Measurements from ENCODE around the gene AGER. TPM values are rescaled to one million over a fixed set of nuclear protein-coding genes. Genes with fewer than 3 reads are reported as not detected.

Gene AGER
- polyA plus RNA-seq, 1 donor from 2014 or later: 7.2 TPM

GRCh38 chr6:32176476-32177182 lies 7.4 kb downstream of the AGER start:
- no peaks in the 10 kb centered on the region for H4K20me1 ChIP-seq (ENCODE audit: insufficient read depth)
- peak overlapping the region; percentile 97 for H3K27ac ChIP-seq (ENCODE audit: low read length)
- H3K9me3 ChIP-seq (ENCODE audit: low read length): no peaks in the 10 kb centered on the region
- H3K9ac ChIP-seq (ENCODE audit: low read length): peak overlapping the region; percentile 99
- H2AFZ ChIP-seq (ENCODE audit: low read depth, low read length): peak overlapping the region; percentile 34
- peaks cover 4% of the 10 kb centered on the region for H3F3A ChIP-seq (ENCODE audit: insufficient read depth, low read length, poor library complexity, severe bottlenecking)
- TF ChIP-seq, protein P1, sequence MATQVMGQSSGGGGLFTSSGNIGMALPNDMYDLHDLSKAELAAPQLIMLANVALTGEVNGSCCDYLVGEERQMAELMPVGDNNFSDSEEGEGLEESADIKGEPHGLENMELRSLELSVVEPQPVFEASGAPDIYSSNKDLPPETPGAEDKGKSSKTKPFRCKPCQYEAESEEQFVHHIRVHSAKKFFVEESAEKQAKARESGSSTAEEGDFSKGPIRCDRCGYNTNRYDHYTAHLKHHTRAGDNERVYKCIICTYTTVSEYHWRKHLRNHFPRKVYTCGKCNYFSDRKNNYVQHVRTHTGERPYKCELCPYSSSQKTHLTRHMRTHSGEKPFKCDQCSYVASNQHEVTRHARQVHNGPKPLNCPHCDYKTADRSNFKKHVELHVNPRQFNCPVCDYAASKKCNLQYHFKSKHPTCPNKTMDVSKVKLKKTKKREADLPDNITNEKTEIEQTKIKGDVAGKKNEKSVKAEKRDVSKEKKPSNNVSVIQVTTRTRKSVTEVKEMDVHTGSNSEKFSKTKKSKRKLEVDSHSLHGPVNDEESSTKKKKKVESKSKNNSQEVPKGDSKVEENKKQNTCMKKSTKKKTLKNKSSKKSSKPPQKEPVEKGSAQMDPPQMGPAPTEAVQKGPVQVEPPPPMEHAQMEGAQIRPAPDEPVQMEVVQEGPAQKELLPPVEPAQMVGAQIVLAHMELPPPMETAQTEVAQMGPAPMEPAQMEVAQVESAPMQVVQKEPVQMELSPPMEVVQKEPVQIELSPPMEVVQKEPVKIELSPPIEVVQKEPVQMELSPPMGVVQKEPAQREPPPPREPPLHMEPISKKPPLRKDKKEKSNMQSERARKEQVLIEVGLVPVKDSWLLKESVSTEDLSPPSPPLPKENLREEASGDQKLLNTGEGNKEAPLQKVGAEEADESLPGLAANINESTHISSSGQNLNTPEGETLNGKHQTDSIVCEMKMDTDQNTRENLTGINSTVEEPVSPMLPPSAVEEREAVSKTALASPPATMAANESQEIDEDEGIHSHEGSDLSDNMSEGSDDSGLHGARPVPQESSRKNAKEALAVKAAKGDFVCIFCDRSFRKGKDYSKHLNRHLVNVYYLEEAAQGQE (IDR thresholded peaks at IDR 0.05; ENCODE audit: borderline replicate concordance): no peak
- no peak for TF ChIP-seq TAF1 (IDR thresholded peaks at IDR 0.05; ENCODE audit: low read depth)
- no peak for TF ChIP-seq RAD21 (conservative IDR thresholded peaks at IDR 0.05)
- TF ChIP-seq EP300 (conservative IDR thresholded peaks at IDR 0.05; ENCODE audit: poor library complexity, severe bottlenecking): no peak
- TF ChIP-seq EZH2 (IDR thresholded peaks at IDR 0.05; ENCODE audit: borderline replicate concordance, insufficient read depth, low read length, poor library complexity, severe bottlenecking): no peak
- TF ChIP-seq, protein P2, sequence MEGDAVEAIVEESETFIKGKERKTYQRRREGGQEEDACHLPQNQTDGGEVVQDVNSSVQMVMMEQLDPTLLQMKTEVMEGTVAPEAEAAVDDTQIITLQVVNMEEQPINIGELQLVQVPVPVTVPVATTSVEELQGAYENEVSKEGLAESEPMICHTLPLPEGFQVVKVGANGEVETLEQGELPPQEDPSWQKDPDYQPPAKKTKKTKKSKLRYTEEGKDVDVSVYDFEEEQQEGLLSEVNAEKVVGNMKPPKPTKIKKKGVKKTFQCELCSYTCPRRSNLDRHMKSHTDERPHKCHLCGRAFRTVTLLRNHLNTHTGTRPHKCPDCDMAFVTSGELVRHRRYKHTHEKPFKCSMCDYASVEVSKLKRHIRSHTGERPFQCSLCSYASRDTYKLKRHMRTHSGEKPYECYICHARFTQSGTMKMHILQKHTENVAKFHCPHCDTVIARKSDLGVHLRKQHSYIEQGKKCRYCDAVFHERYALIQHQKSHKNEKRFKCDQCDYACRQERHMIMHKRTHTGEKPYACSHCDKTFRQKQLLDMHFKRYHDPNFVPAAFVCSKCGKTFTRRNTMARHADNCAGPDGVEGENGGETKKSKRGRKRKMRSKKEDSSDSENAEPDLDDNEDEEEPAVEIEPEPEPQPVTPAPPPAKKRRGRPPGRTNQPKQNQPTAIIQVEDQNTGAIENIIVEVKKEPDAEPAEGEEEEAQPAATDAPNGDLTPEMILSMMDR (IDR thresholded peaks at IDR 0.05; ENCODE audit: poor library complexity, severe bottlenecking): no peak
- no peak for TF ChIP-seq MXI1 (conservative IDR thresholded peaks at IDR 0.05; ENCODE audit: poor library complexity, severe bottlenecking)
- TF ChIP-seq SMC3 (conservative IDR thresholded peaks at IDR 0.05; ENCODE audit: poor library complexity): no peak
- TF ChIP-seq POLR2AphosphoS5 (IDR thresholded peaks at IDR 0.05): no peak
- no peaks in the 10 kb centered on the region for H3K27me3 ChIP-seq (ENCODE audit: insufficient read depth, low read depth, low read length)
- peak overlapping the region; percentile 91 for H3K4me3 ChIP-seq (ENCODE audit: low read length)
- H3K36me3 ChIP-seq (ENCODE audit: insufficient read depth, low read length): no peaks in the 10 kb centered on the region
- no peaks in the 10 kb centered on the region for H3K9me2 ChIP-seq (ENCODE audit: insufficient read depth, low read length)
- peaks cover 51% of the 10 kb centered on the region for H3K79me2 ChIP-seq (replicated peaks; ENCODE audit: insufficient read depth, low read length)
- H3K4me2 ChIP-seq (ENCODE audit: low read length): peak overlapping the region; percentile 90

DNA sequence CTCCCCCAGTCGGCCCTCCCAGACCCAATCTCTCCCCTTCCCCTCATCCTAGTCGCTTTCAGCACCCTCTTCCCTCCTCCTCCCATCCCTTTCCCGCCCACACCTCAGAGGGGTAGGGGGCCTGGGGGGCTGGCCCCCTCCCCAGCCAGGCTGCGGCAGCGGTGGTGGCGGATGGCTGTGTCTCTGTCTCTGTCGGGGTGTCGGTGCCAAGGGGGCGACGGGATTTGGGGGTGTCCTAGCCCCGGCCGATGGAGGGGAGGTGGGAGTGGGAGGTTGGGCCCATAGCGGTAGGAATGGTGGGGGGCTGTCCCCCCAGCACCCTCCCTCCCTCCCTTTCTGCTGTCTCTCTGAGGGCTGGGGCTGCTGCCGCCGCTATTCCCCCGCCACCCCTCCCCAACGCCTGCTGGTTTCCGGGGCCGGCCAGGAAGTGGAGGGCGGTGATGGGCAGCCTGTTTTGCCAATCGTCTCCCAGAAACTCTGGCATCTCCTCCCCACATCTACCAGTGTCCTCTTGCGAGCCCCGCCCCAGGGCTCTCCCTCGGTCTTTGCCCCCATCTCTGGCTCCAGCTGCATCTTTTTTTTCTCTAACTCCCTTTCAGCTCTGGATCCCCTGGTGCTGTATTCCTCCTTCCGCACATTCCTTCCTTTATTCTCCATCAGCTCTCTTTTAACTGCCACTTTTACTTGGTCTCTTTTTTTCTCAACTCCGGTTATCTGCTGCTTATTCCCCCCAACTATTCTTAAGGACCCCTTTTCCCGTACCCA lies 8.2 kb downstream of the AGER start, which contains the start of gene AGPAT1:
Gene AGPAT1, minus strand, starts transcription at position 374 of the 765 bp plus-strand sequence. CDS start 4,588 bp downstream, outside the sequence.
- Histone ChIP-seq H3K27ac (ENCODE audit: low read length) (peak within 1 kb of the TSS; percentile 97), H3K4me3 (ENCODE audit: low read length) (peak within 1 kb of the TSS; percentile 91), H3K9ac (ENCODE audit: low read length) (peak within 1 kb of the TSS; percentile 99), H3K27me3 (ENCODE audit: insufficient read depth, low read depth, low read length) (no peaks in the 10 kb centered on the region), H3K4me2 (ENCODE audit: low read length) (peak within 1 kb of the TSS; percentile 90), H3K36me3 (ENCODE audit: insufficient read depth, low read length) (no peaks in the 10 kb centered on the region), H3K9me3 (ENCODE audit: low read length) (no peaks in the 10 kb centered on the region), H3F3A (ENCODE audit: insufficient read depth, low read length, poor library complexity, severe bottlenecking) (peaks cover 4% of the 10 kb centered on the region), H3K79me2 (replicated peaks; ENCODE audit: insufficient read depth, low read length) (peaks cover 51% of the 10 kb centered on the region), H2AFZ (ENCODE audit: low read depth, low read length) (peak within 1 kb of the TSS; percentile 69), H3K9me2 (ENCODE audit: insufficient read depth, low read length) (no peaks in the 10 kb centered on the region), H4K20me1 (ENCODE audit: insufficient read depth) (no peaks in the 10 kb centered on the region)
- TF ChIP-seq EP300 (conservative IDR thresholded peaks at IDR 0.05; ENCODE audit: poor library complexity, severe bottlenecking) (no peak), POLR2AphosphoS5 (IDR thresholded peaks at IDR 0.05) (peak; percentile 89), SMC3 (conservative IDR thresholded peaks at IDR 0.05; ENCODE audit: poor library complexity) (peak; percentile 27), MXI1 (conservative IDR thresholded peaks at IDR 0.05; ENCODE audit: poor library complexity, severe bottlenecking) (peak; percentile 30), TAF1 (IDR thresholded peaks at IDR 0.05; ENCODE audit: low read depth) (peak; percentile 83)
- TF ChIP-seq, protein P2 (IDR thresholded peaks at IDR 0.05; ENCODE audit: poor library complexity, severe bottlenecking): no peak
- TF ChIP-seq, protein P1 (IDR thresholded peaks at IDR 0.05; ENCODE audit: borderline replicate concordance): no peak

Measured in neural cell (in vitro differentiated cells).